Neural crest cell (in vitro differentiated cells): Measurements from ENCODE around the gene HABP4. TPM values are rescaled to one million over a fixed set of nuclear protein-coding genes. Genes with fewer than 3 reads are reported as not detected.

Experiments used
- DNase-seq: peaks from one replicate; pipeline ENCODE4 v3.0.0; 2021; ENCODE audit warnings: low read depth, mixed read lengths, low spot score
- H3K27ac Mint-ChIP-seq: one replicate; pipeline ENCODE4 v1.8.0; 2021; ENCODE audit warnings: mild to moderate bottlenecking, mixed read lengths; ENCODE audit not compliant: unreplicated experiment
- H3K27me3 Mint-ChIP-seq: 2 replicates; pipeline ENCODE4 v1.8.0; 2021; ENCODE audit warnings: low read depth, mild to moderate bottlenecking, mixed read lengths
- H3K36me3 Mint-ChIP-seq: 2 replicates; pipeline ENCODE4 v1.8.0; 2021; ENCODE audit warnings: low read depth, mild to moderate bottlenecking, mixed read lengths
- H3K4me1 Mint-ChIP-seq: 2 replicates; pipeline ENCODE4 v1.8.0; 2021; ENCODE audit warnings: mixed read lengths
- H3K4me3 Mint-ChIP-seq: one replicate; pipeline ENCODE4 v1.8.0; 2021; ENCODE audit warnings: mild to moderate bottlenecking, mixed read lengths
- H3K9me3 Mint-ChIP-seq: 2 replicates; pipeline ENCODE4 v1.8.0; 2021; ENCODE audit warnings: mixed read lengths
- CTCF ChIP-seq: fragments of 200-600 bp; sonication (generic); conservative IDR thresholded peaks from 2 replicates; pipeline ENCODE4 v1.5.0; 2021; ENCODE audit warnings: antibody characterized with exemption, mild to moderate bottlenecking
- total RNA-seq: library from RNA; stranded (reverse); gene quantifications from 2 replicates; pipeline ENCODE4 v1.2.1, GENCODE V29; 2021

Gene HABP4
- total RNA-seq, 1 donor from 2014 or later = 24.7 TPM

DNA sequence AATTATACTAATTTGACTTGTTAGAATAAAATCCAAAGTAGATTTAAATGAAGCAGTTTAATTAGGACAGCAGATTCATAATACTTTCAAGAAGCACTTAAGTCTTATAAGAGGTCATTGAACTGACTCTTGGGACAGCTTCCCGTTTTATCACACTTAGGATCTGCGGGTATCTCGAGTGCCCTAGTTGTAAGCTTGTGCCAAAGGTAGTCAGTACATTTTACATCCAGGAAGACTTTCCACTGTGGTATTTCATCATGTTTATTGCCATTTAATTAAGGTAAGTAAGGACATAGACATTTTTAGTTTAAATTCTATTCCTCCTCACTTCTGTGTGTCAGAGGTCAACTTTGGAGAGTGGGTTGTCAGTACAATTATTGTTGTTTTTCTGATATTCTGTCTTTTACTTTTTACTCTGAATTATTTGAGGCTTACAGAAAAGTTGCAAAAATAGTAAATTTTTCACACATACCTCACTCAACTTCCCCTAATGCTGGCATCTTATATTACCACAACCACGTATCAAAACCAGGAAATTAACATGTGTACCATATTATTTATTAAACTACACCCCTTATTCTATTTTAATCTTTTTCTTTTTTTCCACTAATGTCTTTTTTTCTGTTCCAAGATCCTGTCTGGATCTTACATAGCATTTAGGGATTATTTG is 24.3 kb upstream of the HABP4 start:
- no peak for TF ChIP-seq CTCF
- no peaks in the 10 kb centered on the region for H3K36me3 Mint-ChIP-seq
- peaks cover 8% of the 10 kb centered on the region for H3K4me1 Mint-ChIP-seq
- no peak overlapping the region for H3K4me3 Mint-ChIP-seq
- no peaks in the 10 kb centered on the region for H3K27me3 Mint-ChIP-seq
- no peak for DNase-seq
- no peaks in the 10 kb centered on the region for H3K9me3 Mint-ChIP-seq
- no peak overlapping the region for H3K27ac Mint-ChIP-seq

DNA sequence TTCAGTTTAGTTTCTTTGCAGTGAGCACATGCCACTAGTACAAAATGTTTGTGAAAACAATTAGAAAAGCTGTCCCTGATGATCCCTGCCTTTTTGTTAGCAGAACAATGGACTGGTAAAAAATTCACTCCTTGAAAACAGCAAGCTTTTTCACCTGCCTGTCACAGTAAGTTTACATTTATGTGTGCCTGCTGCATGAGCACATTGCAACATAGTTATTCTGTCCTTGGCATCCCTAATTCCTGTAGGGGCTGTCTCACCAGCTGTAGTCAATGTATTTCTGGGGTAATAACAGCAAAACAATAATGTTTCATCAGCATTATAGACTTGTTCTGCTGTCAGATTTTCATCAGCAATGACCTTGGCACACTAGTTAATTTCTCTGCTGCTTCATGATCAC is 20.2 kb upstream of the HABP4 start:
- DNase-seq = no peak
- Mint-ChIP-seq H3K27me3 (no peaks in the 10 kb centered on the region), H3K36me3 (no peaks in the 10 kb centered on the region), H3K27ac (no peak overlapping the region), H3K9me3 (no peaks in the 10 kb centered on the region), H3K4me1 (no peaks in the 10 kb centered on the region), H3K4me3 (no peak overlapping the region)
- no peak for TF ChIP-seq CTCF

- no peak overlapping the region for H3K27ac Mint-ChIP-seq
- H3K4me1 Mint-ChIP-seq = no peaks in the 10 kb centered on the region
Observed at GRCh38 chr9:96430377-96430776, 19.6 kb upstream of the HABP4 start.

GRCh38 chr9:96435345-96435744 is 14.6 kb upstream of the HABP4 start:
- no peak overlapping the region for H3K4me3 Mint-ChIP-seq

More at GRCh38 chr9:96430377-96430776, 19.6 kb upstream of the HABP4 start:
- H3K4me3 Mint-ChIP-seq = no peak overlapping the region
- DNase-seq = no peak
- no peaks in the 10 kb centered on the region for H3K36me3 Mint-ChIP-seq
- TF ChIP-seq CTCF = no peak
- no peaks in the 10 kb centered on the region for H3K9me3 Mint-ChIP-seq
- no peaks in the 10 kb centered on the region for H3K27me3 Mint-ChIP-seq

GRCh38 chr9:96436063-96436455 is 13.9 kb upstream of the HABP4 start:
- no peak for DNase-seq
- no peak overlapping the region for H3K27ac Mint-ChIP-seq
- no peaks in the 10 kb centered on the region for H3K9me3 Mint-ChIP-seq
- H3K4me1 Mint-ChIP-seq = no peaks in the 10 kb centered on the region
- H3K4me3 Mint-ChIP-seq = no peak overlapping the region
- TF ChIP-seq CTCF = no peak
- no peaks in the 10 kb centered on the region for H3K27me3 Mint-ChIP-seq
- H3K36me3 Mint-ChIP-seq = no peaks in the 10 kb centered on the region

More at GRCh38 chr9:96435345-96435744, 14.6 kb upstream of the HABP4 start:
- no peaks in the 10 kb centered on the region for H3K36me3 Mint-ChIP-seq
- H3K27me3 Mint-ChIP-seq = no peaks in the 10 kb centered on the region
- no peak for TF ChIP-seq CTCF
- DNase-seq = no peak
- no peak overlapping the region for H3K27ac Mint-ChIP-seq
- no peaks in the 10 kb centered on the region for H3K9me3 Mint-ChIP-seq
- H3K4me1 Mint-ChIP-seq = no peaks in the 10 kb centered on the region
